HG03521 (cell line): ENCODE results near the gene RAB11B.
"Not testable (repeated sequence)": the region's sequence is repeated elsewhere in the genome, so short reads cannot be mapped to it uniquely, and the experiment has no call there.

Experiments used
- ATAC-seq: cut with Tn5 transposase; IDR thresholded peaks from one replicate; pipeline ENCODE4 v1.9.1; 2021; ENCODE audit warnings: mild to moderate bottlenecking, moderate library complexity; ENCODE audit not compliant: unreplicated experiment

The RAB11B gene

GRCh38 chr19:8370176-8371010 is 19.8 kb upstream of the RAB11B start:
- no peak for ATAC-seq

DNA sequence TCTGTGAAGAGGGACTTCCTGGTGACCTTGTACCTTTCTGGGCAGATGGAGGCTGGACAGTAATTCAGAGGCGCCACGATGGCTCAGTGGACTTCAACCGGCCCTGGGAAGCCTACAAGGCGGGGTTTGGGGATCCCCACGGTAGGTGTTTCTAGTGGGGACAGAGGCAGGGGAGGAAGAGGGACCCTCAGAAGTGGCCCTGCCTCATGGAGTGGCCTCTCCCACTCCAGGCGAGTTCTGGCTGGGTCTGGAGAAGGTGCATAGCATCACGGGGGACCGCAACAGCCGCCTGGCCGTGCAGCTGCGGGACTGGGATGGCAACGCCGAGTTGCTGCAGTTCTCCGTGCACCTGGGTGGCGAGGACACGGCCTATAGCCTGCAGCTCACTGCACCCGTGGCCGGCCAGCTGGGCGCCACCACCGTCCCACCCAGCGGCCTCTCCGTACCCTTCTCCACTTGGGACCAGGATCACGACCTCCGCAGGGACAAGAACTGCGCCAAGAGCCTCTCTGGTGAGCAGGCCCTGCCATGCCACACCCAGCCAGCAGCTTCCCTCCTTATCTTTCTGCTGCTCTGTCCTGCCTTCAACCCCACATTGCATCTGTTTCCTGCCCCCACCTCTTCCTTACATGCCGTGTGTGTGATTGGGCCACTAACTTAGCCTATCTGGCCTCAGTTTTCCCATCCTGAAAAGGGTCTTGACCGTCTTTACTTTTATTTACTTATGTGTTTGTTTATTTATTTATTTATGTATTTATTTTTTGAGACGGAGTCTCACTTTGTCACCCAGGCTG is 19.0 kb upstream of the RAB11B start:
- no peak for ATAC-seq

- ATAC-seq: no peak
Measured at GRCh38 chr19:8373867-8374813, 16.0 kb upstream of the RAB11B start.

DNA sequence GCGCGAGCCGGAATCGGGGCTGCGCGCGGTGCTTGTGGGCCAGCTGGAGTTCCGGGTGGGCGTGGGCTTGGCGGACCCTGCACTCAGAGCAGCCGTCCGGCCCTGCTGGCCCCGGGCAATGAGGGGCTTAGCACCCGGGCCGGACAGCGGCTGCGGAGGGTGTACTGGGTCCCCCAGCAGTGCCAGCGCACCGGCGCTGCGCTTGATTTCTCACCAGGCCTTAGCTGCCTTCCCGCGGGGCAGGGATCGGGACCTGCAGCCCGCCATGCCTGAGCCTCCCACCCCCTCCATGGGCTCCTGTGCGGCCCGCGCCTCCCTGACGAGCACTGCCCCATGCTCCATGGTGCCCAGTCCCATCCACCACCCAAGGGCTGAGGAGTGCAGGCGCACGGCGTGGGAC is 14.4 kb upstream of the RAB11B start:
- ATAC-seq: not testable (repeated sequence)

GRCh38 chr19:8376373-8376974 is 13.7 kb upstream of the RAB11B start:
- not testable (repeated sequence) for ATAC-seq

- ATAC-seq: no peak
Measured at GRCh38 chr19:8377598-8377997, 12.6 kb upstream of the RAB11B start.

- not testable (repeated sequence) for ATAC-seq
Measured at GRCh38 chr19:8379156-8379891, 10.8 kb upstream of the RAB11B start.

- ATAC-seq: not testable (repeated sequence)
Measured at GRCh38 chr19:8384569-8384968, 5.6 kb upstream of the RAB11B start.

- not testable (repeated sequence) for ATAC-seq
Measured at GRCh38 chr19:8385103-8385502, 5.1 kb upstream of the RAB11B start.

GRCh38 chr19:8385566-8385965 is 4.6 kb upstream of the RAB11B start:
- not testable (repeated sequence) for ATAC-seq

GRCh38 chr19:8386419-8386818 is 3.7 kb upstream of the RAB11B start:
- ATAC-seq: not testable (repeated sequence)

GRCh38 chr19:8386990-8387389 is 3.2 kb upstream of the RAB11B start:
- no peak for ATAC-seq

- no peak for ATAC-seq
Measured at GRCh38 chr19:8387688-8388611, 2.2 kb upstream of the RAB11B start.

DNA sequence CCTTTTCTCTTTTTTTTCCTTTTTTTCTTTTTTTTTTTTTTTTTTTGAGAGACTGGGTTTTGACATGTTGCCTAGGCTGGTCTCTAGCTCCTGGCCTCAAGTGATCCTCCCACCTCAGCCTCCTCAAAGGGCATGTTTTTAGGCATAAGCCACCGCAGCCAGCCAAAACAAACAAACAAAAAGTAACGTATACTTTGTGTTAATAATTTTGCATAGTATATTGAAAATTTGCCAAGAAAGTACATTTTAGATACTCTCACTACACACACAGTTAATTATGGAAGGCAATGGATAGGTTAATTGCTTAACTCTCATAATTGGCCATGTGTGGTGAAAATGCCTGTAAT is 1.6 kb upstream of the RAB11B start:
- ATAC-seq: no peak

- peak; percentile 29 for ATAC-seq
Measured at GRCh38 chr19:8390617-8390981, 439 bp downstream of the RAB11B start.

DNA sequence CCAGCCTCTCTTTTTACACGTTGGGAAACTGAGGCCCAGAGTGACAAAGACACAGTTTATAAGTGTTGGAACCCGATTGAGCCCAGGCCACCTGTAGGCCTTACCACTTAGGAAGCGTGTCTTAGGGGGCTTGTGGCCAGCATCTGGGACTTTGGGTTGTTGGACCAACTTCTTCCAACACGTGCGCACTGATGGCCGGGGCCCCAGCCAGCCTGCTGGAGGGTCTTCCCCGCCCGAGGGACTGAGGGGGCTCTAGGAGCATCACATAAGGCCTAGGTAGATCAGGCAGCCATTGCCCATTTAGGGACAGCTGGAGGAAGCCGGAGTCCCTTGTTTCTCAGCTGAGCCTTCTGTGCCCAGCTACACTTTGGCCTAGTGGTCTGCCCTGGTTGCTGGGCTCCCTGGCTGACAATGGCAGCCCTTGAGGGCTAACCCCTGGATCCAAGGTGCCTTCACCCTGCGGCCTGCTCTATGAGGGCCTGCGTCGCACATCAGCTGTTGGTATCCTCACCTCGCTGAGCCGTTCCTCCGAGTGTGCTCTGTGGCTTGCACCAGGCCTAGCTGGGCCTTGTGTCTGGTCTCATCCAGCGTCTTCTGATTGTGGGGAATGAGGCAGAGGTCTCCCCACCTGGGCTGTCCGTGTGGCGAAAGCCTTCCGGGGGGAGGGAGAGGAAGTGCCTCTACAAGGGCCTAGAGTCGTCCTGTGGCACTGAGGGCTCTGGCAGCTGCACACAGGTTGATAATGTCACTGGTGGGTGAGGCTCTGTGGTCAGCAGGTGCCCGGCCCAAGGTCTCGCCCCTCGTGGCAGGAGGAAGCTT is 1.2 kb downstream of the RAB11B start:
- ATAC-seq: no peak

DNA sequence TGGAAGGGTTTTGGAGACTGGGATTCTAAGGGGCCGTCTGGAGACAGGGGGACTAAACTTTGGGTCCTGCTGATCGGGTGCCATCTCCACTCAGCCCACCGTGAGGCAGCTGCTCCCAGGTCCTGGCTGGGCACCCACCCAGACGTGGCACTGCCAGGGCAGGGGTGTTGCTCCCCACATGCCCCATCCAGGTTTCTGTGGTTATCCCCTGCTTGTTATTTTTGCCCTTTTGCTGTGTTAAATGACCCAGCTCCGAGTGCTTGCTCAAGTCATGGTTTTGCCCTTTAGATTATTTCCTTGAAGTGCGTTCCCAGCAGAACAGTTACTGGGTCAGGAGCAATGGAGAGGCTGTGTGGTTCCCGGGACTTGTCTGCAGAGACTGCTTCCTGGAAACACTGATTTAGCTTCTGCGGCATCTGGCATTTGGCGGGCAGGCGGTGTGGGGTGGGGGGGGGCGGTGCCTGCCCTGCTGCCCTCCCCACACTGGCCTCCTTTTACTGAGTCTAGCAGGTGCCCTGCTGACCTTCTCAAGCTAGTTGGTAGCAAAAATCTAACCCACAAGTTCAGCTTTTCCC is 1.9 kb downstream of the RAB11B start:
- ATAC-seq: no peak
